GM12874 (cell line): ENCODE measurements around the gene VILL.

Source experiments
- TF ChIP-seq, protein P1 (sequence below): IDR thresholded peaks from 2 replicates; pipeline ENCODE4 v1.5.1; 2011; ENCODE audit warnings: low read depth, mild to moderate bottlenecking, control low read depth, low read length, moderate library complexity; ENCODE audit not compliant: insufficient read depth

Gene VILL

DNA sequence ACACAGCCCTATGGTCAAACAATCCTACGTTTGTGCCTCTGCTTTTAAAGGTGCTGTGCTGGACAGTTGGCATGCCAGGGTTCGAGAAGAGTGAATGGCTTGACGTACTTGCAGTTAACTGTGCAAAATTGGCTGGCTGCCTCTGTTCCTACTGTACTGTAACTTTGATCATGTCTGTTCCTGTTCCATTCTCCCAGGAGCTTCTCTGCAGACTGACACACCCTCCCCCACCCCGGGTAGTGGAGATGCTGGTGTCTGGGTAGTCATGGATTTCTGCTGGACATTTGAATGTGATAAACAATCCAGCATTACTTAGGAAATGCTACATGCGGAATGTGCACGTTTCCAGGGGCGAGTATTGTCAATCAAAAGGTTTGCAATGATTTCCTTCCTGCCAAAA is 6.5 kb upstream of the VILL start:
- TF ChIP-seq, protein P1, sequence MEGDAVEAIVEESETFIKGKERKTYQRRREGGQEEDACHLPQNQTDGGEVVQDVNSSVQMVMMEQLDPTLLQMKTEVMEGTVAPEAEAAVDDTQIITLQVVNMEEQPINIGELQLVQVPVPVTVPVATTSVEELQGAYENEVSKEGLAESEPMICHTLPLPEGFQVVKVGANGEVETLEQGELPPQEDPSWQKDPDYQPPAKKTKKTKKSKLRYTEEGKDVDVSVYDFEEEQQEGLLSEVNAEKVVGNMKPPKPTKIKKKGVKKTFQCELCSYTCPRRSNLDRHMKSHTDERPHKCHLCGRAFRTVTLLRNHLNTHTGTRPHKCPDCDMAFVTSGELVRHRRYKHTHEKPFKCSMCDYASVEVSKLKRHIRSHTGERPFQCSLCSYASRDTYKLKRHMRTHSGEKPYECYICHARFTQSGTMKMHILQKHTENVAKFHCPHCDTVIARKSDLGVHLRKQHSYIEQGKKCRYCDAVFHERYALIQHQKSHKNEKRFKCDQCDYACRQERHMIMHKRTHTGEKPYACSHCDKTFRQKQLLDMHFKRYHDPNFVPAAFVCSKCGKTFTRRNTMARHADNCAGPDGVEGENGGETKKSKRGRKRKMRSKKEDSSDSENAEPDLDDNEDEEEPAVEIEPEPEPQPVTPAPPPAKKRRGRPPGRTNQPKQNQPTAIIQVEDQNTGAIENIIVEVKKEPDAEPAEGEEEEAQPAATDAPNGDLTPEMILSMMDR: no peak

DNA sequence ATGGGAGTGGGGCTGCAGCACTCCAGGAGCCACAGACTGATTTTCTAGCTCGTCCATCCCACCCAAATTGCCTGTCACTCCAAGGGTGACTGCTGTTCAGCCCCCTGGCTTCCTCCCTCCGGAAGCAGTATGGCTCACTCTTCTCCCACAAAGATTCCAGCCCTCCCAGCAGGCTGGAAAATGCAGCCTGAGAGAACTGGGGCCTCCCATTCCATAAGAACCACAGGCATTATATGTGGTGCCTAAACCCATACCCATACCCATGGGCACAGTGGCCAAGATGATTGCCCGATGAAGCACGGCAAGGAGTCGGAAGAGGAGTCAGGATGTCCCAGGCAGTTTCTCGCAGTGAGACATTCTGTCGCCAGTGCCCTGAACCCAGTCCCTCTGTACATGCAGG is 6.0 kb upstream of the VILL start:
- TF ChIP-seq, protein P1: no peak

DNA sequence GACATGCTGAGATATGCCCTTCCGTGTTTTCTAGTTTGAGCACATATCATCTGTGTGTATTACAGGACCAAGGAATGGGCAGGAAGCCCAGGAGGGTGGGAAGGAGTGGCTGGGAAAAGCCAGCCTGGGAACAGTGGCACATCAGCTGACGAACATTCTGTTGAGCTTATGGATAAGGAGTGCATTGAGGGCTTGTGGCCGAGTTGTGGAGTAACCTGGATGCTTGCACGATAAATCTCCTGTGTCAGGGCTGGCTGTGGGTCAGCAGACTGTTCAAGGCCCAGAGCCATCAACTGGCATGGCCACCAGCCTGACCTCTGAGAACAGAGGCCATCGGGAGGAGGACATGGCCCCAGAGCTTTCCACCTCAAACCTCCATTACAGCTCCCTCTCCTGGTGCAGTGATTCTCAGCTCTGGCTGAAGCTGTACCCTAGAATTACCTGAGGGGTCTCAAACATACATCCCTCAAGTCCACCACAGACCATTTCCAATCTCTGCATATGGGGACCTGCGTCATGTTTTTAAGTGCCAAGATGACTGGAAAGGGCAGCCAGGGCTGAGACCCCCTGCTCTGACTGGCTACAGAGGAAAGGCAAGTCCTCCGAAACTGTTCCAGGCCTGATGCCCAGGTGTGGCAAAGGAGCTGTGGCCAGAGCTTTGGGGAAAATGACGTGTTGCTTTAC is 4.8 kb upstream of the VILL start:
- TF ChIP-seq, protein P1: no peak

DNA sequence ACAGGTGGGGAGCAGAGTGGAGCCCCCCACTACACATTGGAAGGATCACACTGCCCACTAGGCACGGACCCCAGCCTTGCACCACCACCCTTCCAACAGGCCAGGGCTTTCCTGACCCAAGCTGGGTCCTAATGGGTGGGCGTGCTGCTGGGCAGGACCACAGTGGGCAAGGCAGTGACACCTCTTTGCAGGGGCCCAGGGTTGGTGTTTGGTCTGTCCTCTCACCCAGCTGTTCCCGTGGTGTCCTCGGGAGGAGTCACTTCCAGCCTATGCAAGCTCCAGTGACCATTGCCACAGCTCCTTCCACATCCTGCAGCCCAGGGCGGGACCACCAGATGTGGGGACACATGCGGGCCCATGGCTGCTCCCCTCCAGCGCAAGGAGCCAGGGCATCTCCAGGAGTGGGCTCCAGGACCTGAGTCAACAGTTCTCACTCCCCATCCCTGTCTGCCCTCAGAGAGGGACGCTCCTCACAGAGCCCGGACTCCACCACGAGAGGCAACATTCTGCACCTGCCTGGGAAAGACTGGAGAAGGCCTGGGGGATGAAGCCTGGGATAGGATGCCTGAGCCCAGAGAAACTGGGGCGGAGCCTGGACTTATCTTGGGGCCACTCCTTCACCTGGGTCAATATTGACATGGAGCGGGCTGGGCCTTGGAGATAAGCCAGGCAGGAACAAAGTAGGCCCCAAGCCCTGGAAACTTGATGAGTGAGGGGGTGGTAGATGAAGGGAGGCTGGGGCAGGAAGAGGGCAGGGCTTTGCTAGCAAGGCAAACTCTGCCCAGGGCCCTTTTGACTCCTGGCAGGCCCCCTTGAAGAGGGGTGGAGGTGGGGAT is 3.9 kb upstream of the VILL start:
- TF ChIP-seq, protein P1: no peak

DNA sequence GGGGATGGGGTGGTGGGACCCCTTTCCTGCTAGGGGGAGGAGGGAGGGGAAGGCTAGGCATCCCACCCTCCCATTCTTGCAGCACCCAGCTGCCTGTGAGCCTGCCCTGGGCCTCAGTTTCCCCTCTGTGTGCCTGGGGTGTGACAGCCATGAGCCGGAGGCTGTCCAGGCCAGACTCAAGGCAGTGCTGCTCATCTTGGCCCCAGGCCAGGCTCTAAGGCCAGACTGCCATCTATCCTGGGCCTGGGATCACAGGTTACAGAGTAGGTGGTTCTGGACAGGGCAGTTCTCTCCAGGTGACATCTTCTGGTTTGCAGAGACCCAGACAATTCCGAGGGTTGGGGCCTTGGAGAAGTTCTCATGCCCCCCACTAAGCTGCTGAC is 3.3 kb upstream of the VILL start:
- TF ChIP-seq, protein P1: no peak

DNA sequence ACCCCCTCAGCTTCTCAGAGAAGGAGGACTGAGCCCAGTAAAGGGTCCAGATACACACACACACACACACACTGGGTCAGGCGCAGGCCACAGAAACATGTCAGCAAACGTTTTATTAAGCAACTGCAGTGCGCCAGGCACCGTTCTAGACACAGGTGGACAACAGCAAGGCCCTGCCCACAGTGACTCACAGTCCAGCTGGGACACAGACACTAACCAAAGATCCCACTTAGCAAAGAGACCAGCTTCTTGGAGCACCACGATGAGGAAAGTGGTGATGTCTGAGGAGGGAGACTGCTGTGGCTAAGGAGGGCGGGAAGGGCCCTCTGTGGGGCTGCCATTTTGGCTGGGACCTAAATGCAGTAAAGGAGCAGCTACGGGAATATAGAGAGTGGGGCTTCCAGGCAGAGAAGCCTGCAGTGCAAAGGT is 2.8 kb upstream of the VILL start:
- TF ChIP-seq, protein P1: no peak

DNA sequence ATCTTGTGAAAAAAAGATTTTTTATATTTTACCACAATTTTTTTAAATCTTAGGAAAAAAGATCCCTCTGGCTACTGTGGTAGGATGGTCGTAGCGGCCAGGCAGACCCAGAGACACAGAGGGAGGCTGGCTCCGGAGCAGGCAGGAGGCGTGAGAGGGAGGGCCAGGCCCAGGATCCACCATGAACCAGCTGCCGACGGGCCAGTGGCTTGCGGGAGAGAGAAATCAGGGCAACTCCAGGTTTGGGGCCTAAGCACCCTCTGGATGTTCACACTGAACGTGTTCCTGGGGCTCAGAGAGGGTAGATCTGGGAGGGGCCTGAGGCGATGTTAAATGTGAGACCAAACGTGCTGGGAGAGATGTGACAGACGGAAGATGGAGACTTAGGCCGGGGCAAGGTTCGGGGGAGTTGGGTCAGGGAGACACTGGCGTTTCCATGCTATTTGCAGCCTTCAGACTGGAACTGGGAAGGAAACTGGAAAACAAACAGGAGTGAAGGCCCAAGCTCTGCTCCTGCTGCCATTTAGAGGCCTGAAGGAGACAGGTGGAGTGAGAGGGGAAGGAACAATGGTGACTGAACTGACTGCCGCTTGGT is 1.6 kb upstream of the VILL start:
- TF ChIP-seq, protein P1: no peak
